GM18867 (cell line): ENCODE data around the gene ARHGAP8.
"Not testable (repeated sequence)": the region's sequence is repeated elsewhere in the genome, so short reads cannot be mapped to it uniquely, and the experiment has no call there.

Experiments
- ATAC-seq: cut with Tn5 transposase; IDR thresholded peaks from one replicate; pipeline ENCODE4 v1.9.1; 2021; ENCODE audit warnings: mild to moderate bottlenecking, moderate library complexity; ENCODE audit not compliant: unreplicated experiment

ARHGAP8 gene

DNA sequence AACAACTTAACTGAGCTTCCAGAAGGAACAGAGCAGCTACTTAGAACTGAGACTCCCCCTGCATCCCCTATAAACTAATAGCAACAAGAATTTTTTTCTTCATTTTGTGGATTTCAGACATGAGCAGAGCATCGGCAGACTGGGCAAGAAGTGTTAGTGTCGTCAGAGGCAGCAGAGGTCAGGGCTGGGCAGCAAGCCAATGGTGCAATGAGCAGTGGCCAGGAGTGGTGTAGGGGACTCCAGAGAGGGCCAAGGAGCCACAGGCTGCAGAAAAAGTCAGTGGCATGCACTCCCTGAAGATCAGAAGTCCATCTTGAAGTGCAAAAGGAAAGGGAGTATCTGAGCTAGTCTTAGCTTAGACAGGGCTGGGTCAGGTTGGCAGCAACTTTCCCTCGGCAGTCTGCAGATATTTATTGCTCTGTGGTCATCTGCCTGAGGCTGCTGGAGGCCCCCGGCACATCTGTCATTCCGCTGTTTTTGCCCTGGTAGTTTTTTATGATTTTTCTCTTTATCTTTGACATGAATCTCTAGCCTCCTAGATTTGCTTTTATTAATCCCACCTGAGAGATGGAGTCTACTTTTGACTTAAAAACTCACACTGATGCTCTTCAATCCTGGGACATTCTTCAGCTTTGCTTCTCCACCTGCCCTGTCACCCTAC, 152.2 kb downstream of the ARHGAP8 start:
- ATAC-seq: not testable (repeated sequence)

DNA sequence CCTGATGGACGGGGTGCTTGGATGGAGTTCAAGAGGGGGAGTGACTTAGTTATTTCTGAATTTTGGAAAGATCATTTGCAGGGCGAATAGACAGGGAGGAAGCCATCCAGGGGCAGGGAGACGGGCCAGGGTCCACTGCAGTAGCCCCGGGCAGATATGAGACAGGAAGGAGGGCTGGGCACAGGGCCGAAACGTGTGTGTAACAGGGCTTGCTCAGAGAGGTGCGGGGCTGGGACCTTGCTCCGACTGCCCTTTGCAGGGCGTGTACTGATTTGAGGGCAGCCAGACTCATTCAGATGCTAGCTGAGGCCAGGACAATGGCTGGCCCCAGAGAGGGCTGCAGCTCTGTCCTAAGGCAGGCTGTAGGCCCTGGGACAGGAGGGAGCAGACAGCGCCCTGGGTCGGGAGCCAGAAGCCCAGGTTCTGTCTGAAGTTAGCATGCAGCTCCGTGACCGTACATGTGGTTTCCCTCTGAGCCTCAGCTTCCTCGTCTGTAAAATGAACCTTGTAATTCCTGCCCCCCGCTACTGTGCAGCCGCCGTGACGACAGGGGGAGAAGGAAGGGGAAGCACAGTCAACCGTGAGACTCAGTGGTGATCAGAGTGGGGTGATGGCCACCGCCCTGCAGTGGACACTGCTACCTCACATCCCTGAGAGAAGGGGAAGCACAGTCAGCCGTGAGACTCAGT, 154.0 kb downstream of the ARHGAP8 start:
- ATAC-seq: no peak

DNA sequence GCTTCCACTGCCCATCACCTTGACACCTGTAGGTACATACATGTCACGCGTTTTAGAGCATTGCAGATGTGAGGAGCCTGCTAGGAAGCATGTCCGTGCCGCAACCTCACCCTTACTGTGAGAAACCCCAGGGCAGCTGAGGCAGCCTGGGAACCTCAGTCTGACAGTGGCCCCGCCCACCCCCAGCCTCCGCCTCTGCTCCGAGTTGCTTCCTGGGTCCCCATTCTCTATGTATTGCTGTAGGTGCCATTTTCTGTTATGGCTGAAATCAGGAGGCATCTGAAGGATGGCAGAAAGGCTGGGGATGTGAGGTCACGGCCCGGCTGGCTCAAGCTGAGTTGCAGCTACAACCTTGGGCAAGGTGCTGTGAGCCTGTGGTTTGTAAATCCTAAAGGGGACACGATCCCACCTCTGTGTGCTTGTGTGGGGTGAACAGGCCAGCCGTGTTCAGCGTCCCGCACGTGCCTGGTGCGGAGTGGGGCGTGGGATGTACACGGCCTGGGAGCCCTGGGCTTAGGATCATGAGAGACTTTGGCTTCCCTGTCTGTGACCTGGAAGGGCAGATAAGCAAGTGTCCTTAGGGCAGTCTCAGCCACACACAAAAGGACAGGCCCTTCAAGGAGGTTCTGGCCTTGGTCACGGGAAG, 154.7 kb downstream of the ARHGAP8 start:
- no peak for ATAC-seq

DNA sequence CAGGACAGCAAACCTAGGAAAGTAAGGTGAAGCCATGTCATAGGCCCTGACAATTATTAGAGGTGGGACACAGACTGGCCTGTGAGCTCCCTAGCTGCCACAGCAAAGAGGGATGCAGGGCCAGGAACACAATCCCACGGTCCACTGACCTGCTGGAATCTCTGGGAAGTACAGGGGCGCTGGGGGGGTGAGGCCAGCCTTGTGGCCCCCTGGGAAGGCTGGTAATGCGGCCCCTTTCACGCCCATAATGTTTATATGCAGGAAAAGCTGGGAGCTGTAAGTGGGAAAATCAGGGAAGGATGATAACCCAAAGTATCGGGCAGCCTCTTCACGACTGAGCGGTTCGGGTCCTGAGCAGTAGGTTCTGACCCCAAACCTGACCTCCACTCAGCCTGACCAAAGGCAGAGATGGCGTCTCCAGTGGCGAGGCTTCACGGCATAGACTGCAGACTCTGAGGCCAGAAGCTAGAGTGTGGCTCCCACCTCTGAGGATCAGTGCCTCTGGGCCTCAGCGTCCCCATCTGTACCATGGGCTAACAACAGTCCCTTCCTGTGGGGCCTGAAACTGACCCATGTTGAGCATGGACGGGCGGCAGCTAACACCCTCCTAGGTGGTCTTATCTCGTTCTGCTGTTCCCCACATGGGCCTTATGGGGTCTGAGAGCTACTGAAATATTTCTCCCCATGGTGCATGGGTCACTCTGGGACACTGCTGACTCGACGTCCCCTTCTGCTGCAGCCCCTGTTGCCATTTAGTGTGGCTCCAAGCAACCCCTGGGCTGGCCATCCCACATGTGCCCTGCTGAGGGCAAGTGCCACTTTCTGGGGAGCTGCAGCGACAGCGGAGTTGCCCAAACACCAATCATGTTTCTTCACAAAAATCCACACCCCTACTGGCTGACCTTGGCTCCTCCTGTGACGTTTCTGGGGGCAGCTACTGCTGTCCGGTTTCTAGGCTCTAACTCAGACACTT, 155.7 kb downstream of the ARHGAP8 start:
- ATAC-seq: no peak

DNA sequence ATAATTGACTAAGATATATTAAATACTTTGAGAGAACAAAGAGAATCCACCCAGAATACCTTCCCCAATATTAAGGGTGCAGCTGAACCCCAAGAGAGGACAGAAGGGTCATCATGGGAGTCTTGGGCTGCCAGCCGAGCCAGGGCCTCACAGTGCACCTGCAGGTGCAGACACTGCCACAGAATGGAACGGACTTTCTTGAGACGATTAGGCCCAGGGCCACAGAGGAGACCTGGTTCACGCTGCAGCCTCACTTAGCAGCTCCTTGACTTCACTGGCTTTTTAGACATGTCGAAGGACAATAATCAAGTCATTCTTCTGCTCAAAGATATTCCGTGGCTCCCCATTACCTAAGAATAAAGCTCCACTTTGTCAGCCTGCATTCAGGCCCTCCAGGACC, 156.9 kb downstream of the ARHGAP8 start:
- no peak for ATAC-seq
